PFSK-1 (cell line): ENCODE results near the gene NAV3.

ENCODE experiments used
- POLR2AphosphoS5 ChIP-seq: IDR thresholded peaks from 2 replicates; pipeline ENCODE4 v1.6.1; 2012; ENCODE audit warnings: low read depth, mild to moderate bottlenecking, control low read depth, low read length, moderate library complexity
- SIN3A ChIP-seq: IDR thresholded peaks from 2 replicates; pipeline ENCODE4 v1.6.1; 2012; ENCODE audit warnings: mild to moderate bottlenecking, low read length, moderate library complexity, borderline replicate concordance; ENCODE audit not compliant: insufficient read depth

GRCh38 chr12:77782766-77783165 lies 47.9 kb upstream of the NAV3 start:
- TF ChIP-seq SIN3A (no peak), POLR2AphosphoS5 (no peak)
